ENCODE results near the gene ADM2.

Gene ADM2

DNA sequence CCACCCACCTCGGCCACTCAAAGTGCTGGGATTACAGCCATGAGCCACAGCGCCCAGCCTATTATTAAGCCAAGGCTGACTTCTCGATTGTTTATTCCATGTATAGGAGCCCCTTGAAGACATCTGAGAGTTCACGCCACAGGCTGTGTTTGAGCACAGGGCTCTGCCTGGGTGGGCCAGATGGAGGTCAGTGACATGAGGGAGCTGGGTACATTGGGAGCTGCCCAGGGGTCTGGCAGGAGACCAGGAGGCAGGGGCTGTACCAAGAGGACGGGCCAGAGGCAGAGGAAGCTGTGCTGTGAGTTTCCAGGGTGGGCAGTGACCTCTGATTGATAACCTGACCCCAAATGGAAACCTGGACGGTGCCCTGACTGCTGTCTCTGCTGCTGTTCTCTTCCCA lies 20.8 kb downstream of the ADM2 start:
- H3K4me2 ChIP-seq (ENCODE audit: low read depth, low read length) = no peak overlapping the region
- peaks cover 9% of the 10 kb centered on the region; the same call in 1 of the 2 replicates for H3F3A ChIP-seq (ENCODE audit: insufficient read depth, low read length)
- no peaks in the 10 kb centered on the region for H3K4me1 ChIP-seq (ENCODE audit: low read length)
- TF ChIP-seq EZH2 (optimal IDR thresholded peaks at IDR 0.05; ENCODE audit: low read depth, low read length) (no peak), EZH2phosphoT487 (IDR thresholded peaks at IDR 0.05; ENCODE audit: low read length) (no peak)
- TF ChIP-seq, protein P1, sequence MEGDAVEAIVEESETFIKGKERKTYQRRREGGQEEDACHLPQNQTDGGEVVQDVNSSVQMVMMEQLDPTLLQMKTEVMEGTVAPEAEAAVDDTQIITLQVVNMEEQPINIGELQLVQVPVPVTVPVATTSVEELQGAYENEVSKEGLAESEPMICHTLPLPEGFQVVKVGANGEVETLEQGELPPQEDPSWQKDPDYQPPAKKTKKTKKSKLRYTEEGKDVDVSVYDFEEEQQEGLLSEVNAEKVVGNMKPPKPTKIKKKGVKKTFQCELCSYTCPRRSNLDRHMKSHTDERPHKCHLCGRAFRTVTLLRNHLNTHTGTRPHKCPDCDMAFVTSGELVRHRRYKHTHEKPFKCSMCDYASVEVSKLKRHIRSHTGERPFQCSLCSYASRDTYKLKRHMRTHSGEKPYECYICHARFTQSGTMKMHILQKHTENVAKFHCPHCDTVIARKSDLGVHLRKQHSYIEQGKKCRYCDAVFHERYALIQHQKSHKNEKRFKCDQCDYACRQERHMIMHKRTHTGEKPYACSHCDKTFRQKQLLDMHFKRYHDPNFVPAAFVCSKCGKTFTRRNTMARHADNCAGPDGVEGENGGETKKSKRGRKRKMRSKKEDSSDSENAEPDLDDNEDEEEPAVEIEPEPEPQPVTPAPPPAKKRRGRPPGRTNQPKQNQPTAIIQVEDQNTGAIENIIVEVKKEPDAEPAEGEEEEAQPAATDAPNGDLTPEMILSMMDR (IDR thresholded peaks at IDR 0.05; ENCODE audit: low read length) = no peak
- no peaks in the 10 kb centered on the region for H3K9me3 ChIP-seq (replicated peaks; ENCODE audit: insufficient read depth, low read length)
- peaks cover 26% of the 10 kb centered on the region for H3K79me2 ChIP-seq (ENCODE audit: low read length)
- no peaks in the 10 kb centered on the region for H3K9me2 ChIP-seq (replicated peaks; ENCODE audit: insufficient read depth, low read length)
- H3K4me3 ChIP-seq (ENCODE audit: low read length) = no peak overlapping the region
- H3K9ac ChIP-seq (ENCODE audit: low read length) = no peak overlapping the region
- no peak for DNase-seq
- H3K36me3 ChIP-seq (replicated peaks; ENCODE audit: insufficient read depth, low read length) = no peaks in the 10 kb centered on the region
- H3K27me3 ChIP-seq (replicated peaks; ENCODE audit: insufficient read depth, low read length) = no peaks in the 10 kb centered on the region
- no peaks in the 10 kb centered on the region for H4K20me1 ChIP-seq (ENCODE audit: insufficient read depth, low read length)
- H2AFZ ChIP-seq (ENCODE audit: low read length) = no peak overlapping the region
- H3K27ac ChIP-seq (ENCODE audit: low read length) = no peak overlapping the region

DNA sequence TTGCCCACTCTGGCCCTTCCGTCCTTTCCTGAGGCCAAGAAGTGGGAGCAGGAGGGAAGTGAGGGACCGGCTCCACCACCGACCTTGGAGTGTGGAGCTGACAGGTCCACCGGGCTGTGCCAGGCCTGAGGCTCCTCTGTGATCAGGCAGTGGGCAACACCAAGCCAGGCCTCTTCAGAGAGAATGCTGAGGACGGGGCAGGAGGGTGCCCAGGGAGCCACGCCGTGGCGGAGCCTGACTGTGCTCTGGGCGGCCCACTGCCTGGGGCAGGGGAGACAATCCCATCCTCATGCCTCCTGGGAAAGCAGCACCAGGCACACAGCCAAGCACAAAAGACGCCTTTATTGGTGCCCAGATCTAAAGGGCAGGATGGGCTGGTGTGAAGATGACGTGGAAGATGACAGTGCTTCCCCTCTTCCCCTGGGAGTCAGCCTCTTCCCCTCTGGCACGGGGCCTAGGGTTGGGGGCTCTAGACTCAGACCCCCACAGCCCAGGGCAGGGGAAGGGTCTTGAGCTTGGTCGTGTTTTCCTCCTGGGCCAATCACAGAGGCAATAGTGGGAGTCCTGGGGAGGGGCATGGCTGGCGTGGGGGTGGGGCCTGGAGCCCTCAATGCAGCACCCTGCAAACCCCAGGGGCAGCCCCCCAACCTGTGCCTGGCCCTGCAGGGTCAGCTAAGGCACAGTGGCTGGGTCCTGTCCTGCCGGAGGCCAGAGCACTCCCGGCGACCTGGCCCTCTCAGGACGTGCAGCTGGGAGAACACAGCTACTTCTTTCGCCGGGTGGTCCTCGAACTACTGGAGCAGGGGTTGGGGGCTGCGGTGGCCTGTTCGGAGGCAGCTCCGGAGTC lies 21.5 kb downstream of the ADM2 start:
- TF ChIP-seq EZH2phosphoT487 (IDR thresholded peaks at IDR 0.05; ENCODE audit: low read length) = no peak
- no peak for TF ChIP-seq EZH2 (optimal IDR thresholded peaks at IDR 0.05; ENCODE audit: low read depth, low read length)
- TF ChIP-seq, protein P1 (IDR thresholded peaks at IDR 0.05; ENCODE audit: low read length) = no peak
- Histone ChIP-seq H2AFZ (ENCODE audit: low read length) (no peak overlapping the region), H4K20me1 (ENCODE audit: insufficient read depth, low read length) (no peaks in the 10 kb centered on the region), H3K36me3 (replicated peaks; ENCODE audit: insufficient read depth, low read length) (no peaks in the 10 kb centered on the region), H3F3A (ENCODE audit: insufficient read depth, low read length) (peaks cover 8% of the 10 kb centered on the region; the same call in 1 of the 2 replicates), H3K27ac (ENCODE audit: low read length) (no peak overlapping the region), H3K9me3 (replicated peaks; ENCODE audit: insufficient read depth, low read length) (no peaks in the 10 kb centered on the region), H3K4me2 (ENCODE audit: low read depth, low read length) (no peak overlapping the region), H3K79me2 (ENCODE audit: low read length) (peaks cover 29% of the 10 kb centered on the region), H3K4me3 (ENCODE audit: low read length) (no peak overlapping the region), H3K9ac (ENCODE audit: low read length) (no peak overlapping the region), H3K4me1 (ENCODE audit: low read length) (no peaks in the 10 kb centered on the region), H3K9me2 (replicated peaks; ENCODE audit: insufficient read depth, low read length) (no peaks in the 10 kb centered on the region), H3K27me3 (replicated peaks; ENCODE audit: insufficient read depth, low read length) (no peaks in the 10 kb centered on the region)
- DNase-seq = no peak

DNA sequence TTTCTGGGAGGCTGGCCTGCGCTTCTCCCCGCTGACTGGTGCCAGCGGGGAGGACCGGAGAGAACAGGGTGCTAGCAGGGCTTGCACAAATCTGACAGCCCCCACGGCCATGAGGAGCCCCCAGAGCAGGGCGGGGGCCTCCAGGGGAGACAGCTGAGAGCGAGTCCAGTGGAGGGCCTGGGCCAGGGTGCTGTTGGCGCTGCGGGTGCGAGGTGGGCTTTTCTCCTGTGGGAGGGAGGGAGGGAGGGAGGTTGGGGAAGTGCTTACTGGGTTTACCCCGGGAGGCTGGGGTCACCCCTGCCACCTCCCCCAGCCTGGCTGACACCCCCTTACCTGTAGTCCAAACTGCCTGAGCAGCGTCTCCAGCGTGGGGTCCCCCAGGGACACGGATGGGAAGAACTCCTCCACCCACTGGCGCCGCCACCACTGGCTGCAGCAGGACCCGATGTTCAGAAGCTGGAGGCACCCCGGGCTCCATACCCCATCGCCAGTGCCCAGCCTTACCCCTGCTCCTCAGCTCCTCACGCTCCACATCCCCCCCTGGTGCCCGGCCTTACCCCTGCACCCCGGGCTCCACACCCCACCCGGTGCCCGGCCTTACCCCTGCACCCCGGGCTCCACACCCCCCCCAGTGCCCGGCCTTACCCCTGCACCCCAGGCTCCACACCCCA lies 22.3 kb downstream of the ADM2 start:
- H4K20me1 ChIP-seq (ENCODE audit: insufficient read depth, low read length) = no peaks in the 10 kb centered on the region
- no peaks in the 10 kb centered on the region for H3K27me3 ChIP-seq (replicated peaks; ENCODE audit: insufficient read depth, low read length)
- no peak for DNase-seq
- no peak overlapping the region for H3K27ac ChIP-seq (ENCODE audit: low read length)
- no peak overlapping the region for H3K4me2 ChIP-seq (ENCODE audit: low read depth, low read length)
- H3K4me3 ChIP-seq (ENCODE audit: low read length) = no peak overlapping the region
- no peak overlapping the region for H2AFZ ChIP-seq (ENCODE audit: low read length)
- TF ChIP-seq, protein P1 (IDR thresholded peaks at IDR 0.05; ENCODE audit: low read length) = no peak
- no peak for TF ChIP-seq EZH2 (optimal IDR thresholded peaks at IDR 0.05; ENCODE audit: low read depth, low read length)
- H3K9me3 ChIP-seq (replicated peaks; ENCODE audit: insufficient read depth, low read length) = no peaks in the 10 kb centered on the region
- no peak overlapping the region for H3K9ac ChIP-seq (ENCODE audit: low read length)
- no peaks in the 10 kb centered on the region for H3K36me3 ChIP-seq (replicated peaks; ENCODE audit: insufficient read depth, low read length)
- peaks cover 32% of the 10 kb centered on the region for H3K79me2 ChIP-seq (ENCODE audit: low read length)
- H3K9me2 ChIP-seq (replicated peaks; ENCODE audit: insufficient read depth, low read length) = no peaks in the 10 kb centered on the region
- H3F3A ChIP-seq (ENCODE audit: insufficient read depth, low read length) = 0 out of 2 replicates have a peak, but pooled peaks cover 1% of the 10 kb centered on the region
- no peaks in the 10 kb centered on the region for H3K4me1 ChIP-seq (ENCODE audit: low read length)
